Measurements from ENCODE around the gene C1QTNF9.

Gene C1QTNF9

DNA sequence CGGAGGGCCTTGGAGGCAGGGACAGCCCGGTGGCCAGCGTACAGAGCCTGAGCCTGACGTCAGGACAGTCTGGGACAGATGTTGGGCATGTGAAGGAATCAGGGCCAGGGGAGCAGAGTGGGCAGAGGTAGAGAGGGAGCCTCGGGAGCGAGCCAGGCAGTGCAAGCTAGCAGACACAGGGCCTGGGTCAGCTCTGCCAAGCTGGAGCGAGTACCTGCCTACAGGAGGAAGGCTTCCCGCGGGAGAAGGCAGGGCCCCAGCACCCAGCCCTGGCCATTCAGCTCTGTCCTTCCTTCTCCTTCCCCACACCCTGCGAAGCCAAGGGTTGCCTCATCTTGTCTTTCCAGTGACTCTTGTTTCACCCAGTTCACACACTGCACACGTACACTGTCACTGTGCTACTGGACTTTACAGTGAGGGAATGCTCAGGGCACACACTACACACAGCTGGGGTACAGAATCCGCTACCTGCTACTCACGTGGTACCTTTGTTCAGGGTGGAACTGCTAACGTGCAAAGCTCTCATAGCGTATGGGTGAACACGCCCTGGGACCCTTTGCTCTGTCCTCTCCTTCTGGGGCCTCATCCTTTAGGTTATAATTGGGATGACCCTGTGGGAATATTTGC is 9.8 kb upstream of the C1QTNF9 start:
- Histone ChIP-seq H3K36me3 (ENCODE audit: low read length) (no peaks in the 10 kb centered on the region), H3K27ac (ENCODE audit: low read depth, low read length) (no peak overlapping the region), H3K79me2 (ENCODE audit: insufficient read depth, low read length) (no peaks in the 10 kb centered on the region), H3K27me3 (ENCODE audit: low read length) (no peaks in the 10 kb centered on the region), H2AFZ (ENCODE audit: low read depth, low read length, severe bottlenecking) (no peak overlapping the region), H4K20me1 (ENCODE audit: low read depth, low read length) (no peaks in the 10 kb centered on the region), H3K4me3 (ENCODE audit: insufficient read depth, low read length, poor library complexity, severe bottlenecking) (no peak overlapping the region), H3K9me3 (ENCODE audit: insufficient read depth, low read length) (no peaks in the 10 kb centered on the region), H3K9me2 (replicated peaks; ENCODE audit: insufficient read depth, low read length) (no peaks in the 10 kb centered on the region), H3K4me2 (ENCODE audit: low read depth, low read length, poor library complexity, severe bottlenecking) (no peak overlapping the region), H3F3A (ENCODE audit: insufficient read depth) (no peaks in the 10 kb centered on the region), H3K9ac (ENCODE audit: low read length) (no peak overlapping the region)
- TF ChIP-seq, protein P1, sequence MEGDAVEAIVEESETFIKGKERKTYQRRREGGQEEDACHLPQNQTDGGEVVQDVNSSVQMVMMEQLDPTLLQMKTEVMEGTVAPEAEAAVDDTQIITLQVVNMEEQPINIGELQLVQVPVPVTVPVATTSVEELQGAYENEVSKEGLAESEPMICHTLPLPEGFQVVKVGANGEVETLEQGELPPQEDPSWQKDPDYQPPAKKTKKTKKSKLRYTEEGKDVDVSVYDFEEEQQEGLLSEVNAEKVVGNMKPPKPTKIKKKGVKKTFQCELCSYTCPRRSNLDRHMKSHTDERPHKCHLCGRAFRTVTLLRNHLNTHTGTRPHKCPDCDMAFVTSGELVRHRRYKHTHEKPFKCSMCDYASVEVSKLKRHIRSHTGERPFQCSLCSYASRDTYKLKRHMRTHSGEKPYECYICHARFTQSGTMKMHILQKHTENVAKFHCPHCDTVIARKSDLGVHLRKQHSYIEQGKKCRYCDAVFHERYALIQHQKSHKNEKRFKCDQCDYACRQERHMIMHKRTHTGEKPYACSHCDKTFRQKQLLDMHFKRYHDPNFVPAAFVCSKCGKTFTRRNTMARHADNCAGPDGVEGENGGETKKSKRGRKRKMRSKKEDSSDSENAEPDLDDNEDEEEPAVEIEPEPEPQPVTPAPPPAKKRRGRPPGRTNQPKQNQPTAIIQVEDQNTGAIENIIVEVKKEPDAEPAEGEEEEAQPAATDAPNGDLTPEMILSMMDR (IDR thresholded peaks at IDR 0.05; ENCODE audit: insufficient read depth, low read length, poor library complexity, severe bottlenecking) = no peak
- no peak for TF ChIP-seq EZH2phosphoT487 (conservative IDR thresholded peaks at IDR 0.05; ENCODE audit: low read length)

DNA sequence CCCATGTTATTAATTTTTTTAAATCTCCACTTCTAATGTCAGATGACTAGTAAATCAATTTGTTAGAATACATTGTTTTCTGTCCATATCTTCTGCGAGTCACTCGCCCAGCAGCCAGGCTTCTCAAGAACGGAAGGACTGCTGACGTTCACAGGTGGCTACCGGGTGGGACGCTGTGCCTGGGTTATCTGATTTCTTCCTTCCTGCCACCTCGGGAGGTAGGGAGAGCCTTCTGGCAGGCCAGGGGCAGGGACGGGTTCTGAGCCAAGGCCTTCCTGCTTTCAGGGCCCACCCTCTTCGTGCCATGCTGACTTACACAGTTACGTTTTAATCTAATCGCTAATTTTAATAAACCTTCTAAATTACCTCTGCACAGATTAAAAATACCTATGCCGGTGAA is 7.9 kb upstream of the C1QTNF9 start:
- H4K20me1 ChIP-seq (ENCODE audit: low read depth, low read length) = no peaks in the 10 kb centered on the region
- H3K27ac ChIP-seq (ENCODE audit: low read depth, low read length) = no peak overlapping the region
- no peak overlapping the region for H3K9ac ChIP-seq (ENCODE audit: low read length)
- H3K4me3 ChIP-seq (ENCODE audit: insufficient read depth, low read length, poor library complexity, severe bottlenecking) = no peak overlapping the region
- H3K27me3 ChIP-seq (ENCODE audit: low read length) = no peaks in the 10 kb centered on the region
- TF ChIP-seq, protein P1 (IDR thresholded peaks at IDR 0.05; ENCODE audit: insufficient read depth, low read length, poor library complexity, severe bottlenecking) = no peak
- no peak for TF ChIP-seq EZH2phosphoT487 (conservative IDR thresholded peaks at IDR 0.05; ENCODE audit: low read length)
- no peaks in the 10 kb centered on the region for H3F3A ChIP-seq (ENCODE audit: insufficient read depth)
- H3K36me3 ChIP-seq (ENCODE audit: low read length) = no peaks in the 10 kb centered on the region
- H3K79me2 ChIP-seq (ENCODE audit: insufficient read depth, low read length) = no peaks in the 10 kb centered on the region
- no peak overlapping the region for H3K4me2 ChIP-seq (ENCODE audit: low read depth, low read length, poor library complexity, severe bottlenecking)
- H2AFZ ChIP-seq (ENCODE audit: low read depth, low read length, severe bottlenecking) = no peak overlapping the region
- no peaks in the 10 kb centered on the region for H3K9me3 ChIP-seq (ENCODE audit: insufficient read depth, low read length)
- H3K9me2 ChIP-seq (replicated peaks; ENCODE audit: insufficient read depth, low read length) = no peaks in the 10 kb centered on the region

DNA sequence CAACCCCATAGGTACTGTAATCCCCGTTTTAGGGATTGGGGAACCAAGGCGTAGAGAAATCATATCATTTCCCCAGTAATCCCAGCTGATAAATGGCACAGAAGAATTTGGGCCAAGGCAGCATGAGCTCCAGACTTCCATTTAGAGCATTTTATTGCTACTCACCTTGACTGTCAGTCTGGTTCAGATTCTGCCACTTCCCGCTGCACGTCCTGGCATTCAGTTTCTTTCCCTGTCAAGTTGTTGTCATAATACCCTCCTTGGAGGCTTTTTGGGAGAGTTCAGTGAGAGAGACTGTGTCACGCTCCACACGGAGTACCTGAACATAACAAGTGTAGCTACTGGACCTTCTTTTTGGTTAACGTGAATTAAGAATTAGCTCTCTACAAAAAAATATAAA is 7.5 kb upstream of the C1QTNF9 start:
- H3K36me3 ChIP-seq (ENCODE audit: low read length) = no peaks in the 10 kb centered on the region
- no peak overlapping the region for H3K27ac ChIP-seq (ENCODE audit: low read depth, low read length)
- H3K79me2 ChIP-seq (ENCODE audit: insufficient read depth, low read length) = no peaks in the 10 kb centered on the region
- H3F3A ChIP-seq (ENCODE audit: insufficient read depth) = no peaks in the 10 kb centered on the region
- H3K9me3 ChIP-seq (ENCODE audit: insufficient read depth, low read length) = no peaks in the 10 kb centered on the region
- no peaks in the 10 kb centered on the region for H3K27me3 ChIP-seq (ENCODE audit: low read length)
- no peak overlapping the region for H3K9ac ChIP-seq (ENCODE audit: low read length)
- no peaks in the 10 kb centered on the region for H4K20me1 ChIP-seq (ENCODE audit: low read depth, low read length)
- TF ChIP-seq, protein P1 (IDR thresholded peaks at IDR 0.05; ENCODE audit: insufficient read depth, low read length, poor library complexity, severe bottlenecking) = no peak
- TF ChIP-seq EZH2phosphoT487 (conservative IDR thresholded peaks at IDR 0.05; ENCODE audit: low read length) = no peak
- H3K4me3 ChIP-seq (ENCODE audit: insufficient read depth, low read length, poor library complexity, severe bottlenecking) = no peak overlapping the region
- no peak overlapping the region for H3K4me2 ChIP-seq (ENCODE audit: low read depth, low read length, poor library complexity, severe bottlenecking)
- H3K9me2 ChIP-seq (replicated peaks; ENCODE audit: insufficient read depth, low read length) = no peaks in the 10 kb centered on the region
- no peak overlapping the region for H2AFZ ChIP-seq (ENCODE audit: low read depth, low read length, severe bottlenecking)
